ENCODE measurements around the gene RNF112.

GRCh38 chr17:19412510-19412909 lies 1.5 kb downstream of the RNF112 start:
- TF ChIP-seq ZNF280C (tag by site-specific recombination; IDR thresholded peaks at IDR 0.05): no peak
- no peak for TF ChIP-seq CTCF (tag by site-specific recombination; IDR thresholded peaks at IDR 0.05)
- no peak for TF ChIP-seq ZBTB11 (tag by site-specific recombination; conservative IDR thresholded peaks at IDR 0.05; ENCODE audit: low read depth)
- no peak for TF ChIP-seq ZNF792 (tag by site-specific recombination; IDR thresholded peaks at IDR 0.05)
- TF ChIP-seq HOXA7 (CRISPR knock-in tag; IDR thresholded peaks at IDR 0.05; ENCODE audit: borderline replicate concordance): no peak
- TF ChIP-seq ZNF707 (tag by site-specific recombination; IDR thresholded peaks at IDR 0.05): no peak
- TF ChIP-seq SP3 (tag by site-specific recombination; IDR thresholded peaks at IDR 0.05): no peak
- TF ChIP-seq KLF16 (tag by site-specific recombination; IDR thresholded peaks at IDR 0.05): no peak
- TF ChIP-seq ZNF629 (tag by site-specific recombination; IDR thresholded peaks at IDR 0.05): no peak
- TF ChIP-seq ZNF157 (tag by site-specific recombination; IDR thresholded peaks at IDR 0.05): no peak
- TF ChIP-seq ZNF274 (IDR thresholded peaks at IDR 0.05; ENCODE audit: low read length): no peak
- no peak for TF ChIP-seq ZNF274 (tag by site-specific recombination; IDR thresholded peaks at IDR 0.05; ENCODE audit: borderline replicate concordance)
- no peak for TF ChIP-seq ZNF366 (tag by site-specific recombination; conservative IDR thresholded peaks at IDR 0.05)

All from HEK293 (cell line).